ENCODE measurements around the gene PIK3CA.

DNA sequence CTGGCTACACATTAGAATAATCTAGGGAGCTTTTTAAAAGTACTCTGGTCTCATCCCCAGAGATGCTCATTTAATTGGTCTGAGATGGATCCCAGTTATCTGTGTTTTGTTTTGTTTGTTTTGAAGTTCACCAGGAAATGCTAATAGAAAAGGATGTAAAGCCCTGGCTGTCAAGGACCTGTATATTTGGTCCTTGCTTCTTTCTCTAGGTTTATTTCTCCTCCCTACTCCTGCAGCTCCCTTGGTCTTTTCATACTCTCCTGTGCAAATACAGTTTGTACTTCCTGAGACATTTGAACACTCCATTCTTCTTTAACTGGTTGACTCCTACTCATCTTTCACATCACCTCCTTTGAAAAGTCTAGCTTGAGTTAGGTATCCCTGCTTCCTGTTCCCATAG lies 3.3 kb downstream of the PIK3CA start:
- TF ChIP-seq ATF7 (IDR thresholded peaks at IDR 0.05; ENCODE audit: low read depth) (no peak), SIX5 (IDR thresholded peaks at IDR 0.05; ENCODE audit: low read depth, low read length, severe bottlenecking) (no peak), NR2C1 (IDR thresholded peaks at IDR 0.05) (no peak)
- TF ChIP-seq, protein P1, sequence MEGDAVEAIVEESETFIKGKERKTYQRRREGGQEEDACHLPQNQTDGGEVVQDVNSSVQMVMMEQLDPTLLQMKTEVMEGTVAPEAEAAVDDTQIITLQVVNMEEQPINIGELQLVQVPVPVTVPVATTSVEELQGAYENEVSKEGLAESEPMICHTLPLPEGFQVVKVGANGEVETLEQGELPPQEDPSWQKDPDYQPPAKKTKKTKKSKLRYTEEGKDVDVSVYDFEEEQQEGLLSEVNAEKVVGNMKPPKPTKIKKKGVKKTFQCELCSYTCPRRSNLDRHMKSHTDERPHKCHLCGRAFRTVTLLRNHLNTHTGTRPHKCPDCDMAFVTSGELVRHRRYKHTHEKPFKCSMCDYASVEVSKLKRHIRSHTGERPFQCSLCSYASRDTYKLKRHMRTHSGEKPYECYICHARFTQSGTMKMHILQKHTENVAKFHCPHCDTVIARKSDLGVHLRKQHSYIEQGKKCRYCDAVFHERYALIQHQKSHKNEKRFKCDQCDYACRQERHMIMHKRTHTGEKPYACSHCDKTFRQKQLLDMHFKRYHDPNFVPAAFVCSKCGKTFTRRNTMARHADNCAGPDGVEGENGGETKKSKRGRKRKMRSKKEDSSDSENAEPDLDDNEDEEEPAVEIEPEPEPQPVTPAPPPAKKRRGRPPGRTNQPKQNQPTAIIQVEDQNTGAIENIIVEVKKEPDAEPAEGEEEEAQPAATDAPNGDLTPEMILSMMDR (IDR thresholded peaks at IDR 0.05 in 2 of 3, conservative IDR thresholded peaks at IDR 0.05 in 1 of 3; ENCODE audit: control insufficient read depth in 2 of 3, extremely low read depth in 1 of 3, insufficient read depth in 1 of 3, low read depth in 3 of 3, low read length in 3 of 3) = no peak

Measured in GM12878 (cell line).